NCI-H2227 (cell line): ENCODE results near the gene FGD5.
"Not testable (repeated sequence)": the region's sequence is repeated elsewhere in the genome, so short reads cannot be mapped to it uniquely, and the experiment has no call there.

ENCODE experiments used
- DNase-seq: peaks from one replicate; lab custom pipeline; 2025; ENCODE audit not compliant: unreplicated experiment; lab: John Stamatoyannopoulos, UW

Gene FGD5

GRCh38 chr3:14805961-14806537, 12.7 kb upstream of the FGD5 start:
- no peak for DNase-seq

GRCh38 chr3:14806641-14807263, 12.0 kb upstream of the FGD5 start:
- no peak for DNase-seq

DNA sequence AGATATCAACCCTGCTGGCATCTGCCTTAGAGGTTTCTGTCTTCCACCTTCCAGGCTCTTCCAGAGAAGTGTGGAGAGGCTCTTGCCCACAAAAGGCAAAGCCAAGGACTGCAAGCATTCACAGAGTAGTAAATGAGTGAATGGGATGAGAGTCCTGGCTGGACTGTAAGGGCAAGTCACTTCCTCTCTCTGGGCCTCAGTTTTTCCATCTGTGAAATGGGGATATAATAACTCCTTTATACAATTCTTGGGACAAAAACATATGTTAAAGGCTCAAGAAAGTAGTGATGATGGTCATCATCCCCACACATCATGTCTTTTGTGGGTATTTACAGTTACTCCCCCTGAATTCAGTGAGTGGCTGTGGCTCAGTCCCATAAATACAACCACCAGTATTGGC, 10.7 kb upstream of the FGD5 start:
- DNase-seq, result no peak

DNA sequence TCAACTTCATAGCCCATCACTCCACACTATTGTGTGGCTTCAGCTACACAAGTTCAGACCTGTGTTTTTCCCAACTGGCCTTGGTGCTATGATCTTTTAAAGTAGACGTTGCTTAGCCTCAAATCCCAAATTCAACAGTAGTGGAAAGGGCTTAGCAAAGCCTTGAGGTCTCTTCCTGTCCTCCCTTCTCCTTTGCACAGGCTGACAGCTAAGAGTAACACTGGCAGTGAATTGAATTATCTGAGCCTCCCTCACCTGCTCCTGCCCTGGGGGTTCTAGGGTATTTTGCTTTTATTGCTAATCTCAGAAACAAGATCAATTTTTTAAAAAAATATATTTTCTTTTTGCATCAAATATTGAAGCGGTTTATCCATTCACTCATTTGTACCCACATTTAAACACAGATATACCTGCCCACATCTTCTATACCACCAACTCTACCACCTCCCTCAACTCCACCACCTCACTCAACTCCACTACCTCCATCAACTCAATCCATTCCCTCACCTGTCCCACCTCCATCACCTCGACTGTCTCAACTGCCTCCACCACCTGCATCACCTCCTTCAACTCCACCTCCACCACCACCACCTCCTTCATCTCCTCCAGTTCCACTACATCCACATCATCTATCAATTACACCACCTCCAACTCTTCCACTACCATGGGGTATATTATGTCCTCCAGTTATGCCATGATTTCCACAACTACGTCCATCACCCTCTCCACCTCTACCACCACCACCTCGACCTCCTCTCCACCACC, 10.1 kb upstream of the FGD5 start:
- no peak for DNase-seq

DNA sequence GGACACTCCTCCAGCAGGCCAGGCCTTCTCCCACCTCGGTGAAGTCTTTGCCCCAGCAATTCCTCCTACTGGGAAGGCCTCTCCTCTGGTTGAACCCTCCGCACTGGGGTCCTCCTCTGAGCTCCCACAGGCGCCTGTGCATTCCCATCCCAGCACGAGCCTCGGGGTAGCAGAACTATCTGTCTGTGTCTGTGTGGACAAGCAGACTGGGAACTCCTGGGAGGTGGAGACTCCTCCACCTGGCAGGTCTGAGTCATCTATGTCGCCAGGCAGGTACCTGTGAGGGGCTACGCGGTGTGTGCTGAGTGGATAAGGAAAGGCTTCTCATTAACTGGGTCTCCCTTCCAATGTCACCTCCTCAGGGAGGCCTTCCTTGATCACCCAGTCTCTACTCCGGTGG, 9.2 kb upstream of the FGD5 start:
- DNase-seq, result not testable (repeated sequence)

DNA sequence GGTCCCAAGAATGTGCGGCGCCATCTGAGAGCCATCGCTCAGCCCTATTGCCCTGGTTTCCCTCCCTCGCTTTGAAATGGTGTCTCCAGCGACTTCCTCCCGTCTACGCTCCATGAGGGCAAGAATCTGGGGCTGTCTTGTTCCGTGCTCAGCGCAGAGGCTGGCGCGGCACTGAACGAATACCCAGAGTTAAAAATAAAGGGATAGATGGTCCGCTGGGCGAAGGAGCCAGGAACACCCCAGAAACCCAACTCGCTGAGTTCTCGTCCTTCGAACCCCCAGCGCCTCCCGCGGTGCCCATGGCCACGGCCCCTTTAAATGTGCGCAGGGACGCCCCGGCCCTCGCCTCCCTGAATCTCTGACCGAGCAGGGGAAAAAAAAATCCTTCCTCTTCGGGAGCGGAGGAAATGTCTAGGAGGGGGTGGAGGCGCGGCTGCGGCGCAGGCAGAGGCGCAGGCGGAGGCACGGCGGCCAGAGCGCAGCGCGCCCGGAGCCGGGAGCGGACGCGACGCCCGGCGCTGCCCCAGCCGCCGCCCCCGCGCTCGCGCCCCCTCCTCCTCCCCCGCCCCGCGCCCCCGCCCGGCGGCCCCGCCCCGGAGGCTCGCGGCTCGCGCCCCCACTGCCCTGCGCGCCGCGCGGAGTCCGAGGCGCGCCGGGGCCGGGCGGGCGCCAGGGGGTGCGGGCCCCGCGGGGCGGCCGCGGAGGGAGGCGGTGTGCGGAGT, 8.5 kb upstream of the FGD5 start:
- peak; percentile 49 for DNase-seq

GRCh38 chr3:14810801-14811661, 7.7 kb upstream of the FGD5 start:
- peak; percentile 22 for DNase-seq

DNA sequence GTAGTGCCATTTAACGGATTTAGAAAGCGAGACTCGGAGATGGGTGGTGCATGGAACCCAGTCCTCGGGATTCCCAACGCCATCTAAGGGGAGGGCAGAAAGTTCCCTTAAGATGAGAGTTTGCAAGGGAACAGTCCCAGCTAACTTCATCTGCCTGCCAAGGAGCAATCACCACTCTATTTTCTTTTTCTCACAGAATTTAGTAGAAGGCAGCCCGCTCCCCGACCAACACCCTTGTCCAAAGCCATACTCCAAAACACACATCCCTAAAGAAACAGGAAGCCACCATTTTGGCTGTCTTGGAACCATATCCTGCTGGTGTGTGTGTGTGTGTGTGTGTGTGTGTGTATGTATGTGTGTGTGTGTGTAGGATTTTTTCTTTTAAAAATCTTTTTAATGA, 7.1 kb upstream of the FGD5 start:
- peak; percentile 11 for DNase-seq

- DNase-seq, result no peak
Observed at GRCh38 chr3:14812196-14812790, 6.5 kb upstream of the FGD5 start.

DNA sequence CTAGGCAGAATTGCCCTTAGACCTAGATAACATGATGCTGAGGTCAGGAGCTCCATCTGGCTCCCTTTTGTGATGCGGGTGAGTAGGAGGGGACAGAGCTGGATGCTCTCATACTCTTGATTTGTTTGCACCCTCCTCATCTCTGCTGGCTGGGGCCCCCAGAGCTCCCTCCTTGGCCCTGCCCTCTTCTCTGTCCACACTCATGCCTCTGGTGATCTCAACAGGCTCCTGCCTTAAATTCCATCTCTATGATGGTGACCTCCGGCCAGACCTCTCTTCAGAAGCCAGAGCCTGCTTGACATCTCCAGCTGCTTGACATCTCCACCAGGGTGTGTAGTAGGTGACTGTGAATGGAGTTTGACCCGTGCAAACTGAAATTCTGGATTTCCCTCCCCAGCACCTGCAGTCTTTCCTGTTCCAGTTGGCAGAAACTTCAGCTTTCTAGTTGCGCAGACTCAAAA, 4.3 kb upstream of the FGD5 start:
- DNase-seq, result no peak

GRCh38 chr3:14816359-14816758, 2.4 kb upstream of the FGD5 start:
- DNase-seq, result no peak

DNA sequence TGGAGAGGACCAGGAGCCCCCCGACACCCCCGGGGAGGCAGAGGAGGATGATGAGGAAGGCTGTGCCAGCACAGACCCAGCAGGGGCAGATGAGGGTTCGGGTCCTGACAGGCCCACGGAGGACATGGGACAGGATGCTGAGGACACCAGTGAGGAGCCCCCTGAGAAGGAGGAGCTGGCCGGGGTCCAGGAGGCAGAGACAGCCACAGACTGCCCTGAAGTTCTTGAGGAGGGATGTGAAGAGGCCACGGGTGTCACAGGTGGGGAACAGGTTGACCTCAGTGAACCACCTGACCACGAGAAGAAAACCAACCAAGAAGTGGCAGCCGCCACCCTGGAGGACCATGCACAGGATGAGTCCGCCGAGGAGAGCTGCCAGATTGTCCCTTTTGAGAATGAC, 909 bp downstream of the FGD5 start:
- DNase-seq, result no peak

GRCh38 chr3:14820156-14820555, 1.4 kb downstream of the FGD5 start:
- DNase-seq, result no peak

GRCh38 chr3:14821151-14821550, 2.4 kb downstream of the FGD5 start:
- no peak for DNase-seq

GRCh38 chr3:14822134-14822533, 3.4 kb downstream of the FGD5 start:
- peak; percentile 4 for DNase-seq

- DNase-seq, result no peak
Observed at GRCh38 chr3:14822670-14823390, 4.1 kb downstream of the FGD5 start.

- DNase-seq, result no peak
Observed at GRCh38 chr3:14823393-14823792, 4.6 kb downstream of the FGD5 start.

DNA sequence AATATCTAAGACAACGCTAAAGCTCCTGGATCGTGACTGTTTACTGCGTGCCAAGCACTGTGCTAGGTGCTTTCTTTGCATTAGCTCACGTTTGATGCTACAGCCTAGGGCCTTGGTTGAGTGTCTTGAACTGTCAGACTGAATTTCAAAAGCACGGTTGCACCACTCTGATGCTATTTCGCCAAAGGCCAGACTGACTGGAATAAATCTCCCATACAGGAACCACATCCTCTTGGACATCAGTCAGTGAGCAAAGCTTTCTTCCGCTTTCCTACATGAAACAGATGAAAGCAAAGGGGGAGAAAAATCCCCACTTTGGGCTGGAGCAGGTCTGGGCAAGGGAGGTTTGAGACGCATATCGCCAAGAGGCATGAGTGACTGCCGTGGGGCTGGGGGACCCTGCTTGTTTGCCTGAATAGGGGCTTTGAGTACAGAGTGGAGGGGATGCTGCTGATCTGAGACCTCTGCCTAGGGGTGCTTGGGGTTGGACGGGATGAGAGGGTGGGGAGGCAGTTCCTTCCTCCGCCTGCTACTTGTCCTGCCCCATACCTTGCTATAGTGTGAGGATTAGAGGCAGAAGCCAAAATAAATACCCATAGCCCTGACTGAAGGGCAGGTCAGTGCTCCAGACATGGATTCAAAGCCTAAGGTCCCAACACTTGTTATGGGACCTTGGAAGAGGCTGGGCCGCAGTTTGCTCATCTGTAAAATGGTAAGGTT, 5.3 kb downstream of the FGD5 start:
- DNase-seq, result no peak

DNA sequence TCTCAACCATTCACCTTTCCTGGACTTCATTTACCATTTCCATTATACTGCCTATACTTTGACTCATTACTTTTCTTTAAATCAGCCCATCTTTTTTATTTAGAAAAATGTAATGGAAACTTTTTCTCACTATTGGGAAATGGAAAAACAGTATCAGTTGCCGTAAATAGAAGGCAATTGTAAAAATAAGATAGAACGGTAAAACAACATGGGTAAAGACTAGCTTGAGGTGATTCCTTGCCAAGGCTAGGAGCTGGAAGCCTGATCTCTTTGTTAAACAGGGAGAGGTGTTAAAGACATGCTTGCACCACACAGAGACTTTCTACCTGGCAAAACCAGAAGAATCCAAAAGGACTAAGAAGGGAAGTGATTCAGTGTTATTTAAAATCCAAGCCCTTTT, 5.9 kb downstream of the FGD5 start:
- no peak for DNase-seq
